HEK293 (cell line): Measurements from ENCODE around the gene PID1.

ENCODE experiments used
- CTCF ChIA-PET: fragments of 350-600 bp; formaldehyde crosslinking; extraction: SDS; loops from one replicate; lab custom pipeline; 2021; ENCODE audit warnings: antibody characterized with exemption; lab: Yijun Ruan, JAX
- POLR2A ChIA-PET: fragments of 300-600 bp; formaldehyde crosslinking; extraction: SDS; loops from one replicate; lab custom pipeline; 2020; ENCODE audit warnings: antibody characterized with exemption, inconsistent platforms; lab: Yijun Ruan, JAX
- H3K27ac ChIP-seq: fragments of 200-500 bp; sonication (Bioruptor generic); 2 replicates; pipeline ENCODE4 v1.5.1; 2014; ENCODE audit warnings: low read depth, low read length, control low read depth, inconsistent platforms; ENCODE audit errors: extremely low read depth
- H3K36me3 ChIP-seq, 2 experiments: fragments of 200-500 bp in 1 of 2; sonication (Bioruptor generic) in 1 of 2; 1 replicate in 1 of 2; 2 replicates in 1 of 2; pipeline ENCODE4 v1.5.1; 2014 to 2017; ENCODE audit warnings: inconsistent platforms in 2 of 2, low read length in 2 of 2; ENCODE audit not compliant: control insufficient read depth in 2 of 2, insufficient read depth in 1 of 2
- H3K4me1 ChIP-seq: fragments of 200-500 bp; sonication (Bioruptor generic); 2 replicates; pipeline ENCODE4 v1.5.1; 2014; ENCODE audit warnings: mild to moderate bottlenecking, low read length, inconsistent platforms; ENCODE audit not compliant: control insufficient read depth, insufficient read depth
- H3K4me3 ChIP-seq: 2 replicates; pipeline ENCODE4 v1.5.1; 2011; ENCODE audit warnings: low read depth, mild to moderate bottlenecking, control low read depth, low read length, moderate library complexity
- H3K9me3 ChIP-seq: fragments of 200-500 bp; sonication (Bioruptor generic); 2 replicates; pipeline ENCODE4 v1.5.1; 2014; ENCODE audit warnings: low read depth, low read length, inconsistent platforms; ENCODE audit not compliant: control insufficient read depth, insufficient read depth
- FEZF1 ChIP-seq: fragments of 450-650 bp; formaldehyde crosslinking; IDR thresholded peaks from 2 replicates; pipeline ENCODE4 v1.5.1; 2016; ENCODE audit warnings: missing biosample characterization, missing genetic modification characterization
- KLF9 ChIP-seq: fragments of 450-650 bp; formaldehyde crosslinking; IDR thresholded peaks from 2 replicates; pipeline ENCODE4 v1.5.1; 2016; ENCODE audit warnings: missing biosample characterization, missing genetic modification characterization, low read depth
- MYNN ChIP-seq: fragments of 450-650 bp; formaldehyde crosslinking; IDR thresholded peaks from 2 replicates; pipeline ENCODE4 v1.5.1; 2016; ENCODE audit warnings: missing biosample characterization, missing genetic modification characterization, borderline replicate concordance
- SP2 ChIP-seq: fragments of 450-650 bp; formaldehyde crosslinking; IDR thresholded peaks from 2 replicates; pipeline ENCODE4 v1.5.1; 2016; ENCODE audit warnings: missing biosample characterization, missing genetic modification characterization
- TCF7L2 ChIP-seq: IDR thresholded peaks from 2 replicates; pipeline ENCODE4 v1.6.1; 2011; ENCODE audit warnings: low read depth, mild to moderate bottlenecking, inconsistent platforms, low read length, moderate library complexity, borderline replicate concordance
- ZBTB17 ChIP-seq: fragments of 450-650 bp; formaldehyde crosslinking; IDR thresholded peaks from 2 replicates; pipeline ENCODE4 v1.5.1; 2016; ENCODE audit warnings: missing biosample characterization, missing genetic modification characterization
- ZNF132 ChIP-seq: fragments of 450-650 bp; formaldehyde crosslinking; IDR thresholded peaks from 2 replicates; pipeline ENCODE4 v1.5.1; 2017; ENCODE audit warnings: missing biosample characterization, missing genetic modification characterization, borderline replicate concordance
- ZNF146 ChIP-seq: fragments of 450-650 bp; formaldehyde crosslinking; IDR thresholded peaks from 2 replicates; pipeline ENCODE4 v1.5.1; 2016; ENCODE audit warnings: missing biosample characterization, missing genetic modification characterization
- ZNF155 ChIP-seq: fragments of 450-650 bp; formaldehyde crosslinking; IDR thresholded peaks from 2 replicates; pipeline ENCODE4 v1.5.1; 2016; ENCODE audit warnings: missing biosample characterization, missing genetic modification characterization
- ZNF174 ChIP-seq: fragments of 450-650 bp; formaldehyde crosslinking; IDR thresholded peaks from 2 replicates; pipeline ENCODE4 v1.5.0; 2017; ENCODE audit warnings: missing biosample characterization, mild to moderate bottlenecking, missing genetic modification characterization
- ZNF274 ChIP-seq, 2 experiments: fragments of 200-500 bp in 1 of 2; fragments of 450-650 bp in 1 of 2; sonication (Bioruptor generic) in 1 of 2; formaldehyde crosslinking in 1 of 2; IDR thresholded peaks; 2 replicates each; pipeline versions ENCODE4 v1.5.1 to v1.6.1; 2014 to 2016; ENCODE audit warnings: borderline replicate concordance in 1 of 2, inconsistent platforms in 1 of 2, low read length in 1 of 2, missing biosample characterization in 1 of 2, missing genetic modification characterization in 1 of 2
- ZNF292 ChIP-seq: fragments of 450-650 bp; formaldehyde crosslinking; IDR thresholded peaks from 2 replicates; pipeline ENCODE4 v1.5.1; 2016; ENCODE audit warnings: low read depth, missing biosample characterization, missing genetic modification characterization, borderline replicate concordance
- ZNF311 ChIP-seq: fragments of 450-650 bp; formaldehyde crosslinking; IDR thresholded peaks from 2 replicates; pipeline ENCODE4 v1.5.1; 2017; ENCODE audit warnings: missing biosample characterization, missing genetic modification characterization, borderline replicate concordance
- ZNF362 ChIP-seq: fragments of 450-650 bp; formaldehyde crosslinking; IDR thresholded peaks from 2 replicates; pipeline ENCODE4 v1.5.1; 2016; ENCODE audit warnings: missing biosample characterization, missing genetic modification characterization
- ZNF391 ChIP-seq: fragments of 450-650 bp; formaldehyde crosslinking; IDR thresholded peaks from 2 replicates; pipeline ENCODE4 v1.5.1; 2016; ENCODE audit warnings: low read depth, missing biosample characterization, missing genetic modification characterization, borderline replicate concordance
- ZNF514 ChIP-seq: fragments of 450-650 bp; formaldehyde crosslinking; IDR thresholded peaks from 2 replicates; pipeline ENCODE4 v1.5.1; 2016; ENCODE audit warnings: missing biosample characterization, missing genetic modification characterization
- ZNF544 ChIP-seq: fragments of 450-650 bp; formaldehyde crosslinking; IDR thresholded peaks from 2 replicates; pipeline ENCODE4 v1.5.0; 2017; ENCODE audit warnings: missing biosample characterization, missing genetic modification characterization
- ZNF548 ChIP-seq: fragments of 450-650 bp; formaldehyde crosslinking; IDR thresholded peaks from 2 replicates; pipeline ENCODE4 v1.5.1; 2016; ENCODE audit warnings: missing biosample characterization, missing genetic modification characterization
- ZNF549 ChIP-seq: fragments of 450-650 bp; IDR thresholded peaks from 2 replicates; pipeline ENCODE4 v1.5.1; 2018; ENCODE audit warnings: missing biosample characterization, missing genetic modification characterization, mild to moderate bottlenecking, inconsistent platforms, moderate library complexity
- ZNF558 ChIP-seq: fragments of 450-650 bp; formaldehyde crosslinking; IDR thresholded peaks from 2 replicates; pipeline ENCODE4 v1.5.1; 2016; ENCODE audit warnings: missing biosample characterization, missing genetic modification characterization
- ZNF621 ChIP-seq: fragments of 450-650 bp; formaldehyde crosslinking; IDR thresholded peaks from 2 replicates; pipeline ENCODE4 v1.5.1; 2017; ENCODE audit warnings: missing biosample characterization, missing genetic modification characterization
- ZNF670 ChIP-seq: fragments of 450-650 bp; formaldehyde crosslinking; IDR thresholded peaks from 2 replicates; pipeline ENCODE4 v1.5.1; 2016; ENCODE audit warnings: missing biosample characterization, missing genetic modification characterization, low read depth
- ZNF707 ChIP-seq: fragments of 450-650 bp; formaldehyde crosslinking; IDR thresholded peaks from 2 replicates; pipeline ENCODE4 v1.5.1; 2016; ENCODE audit warnings: missing biosample characterization, missing genetic modification characterization
- ZNF768 ChIP-seq: fragments of 450-650 bp; formaldehyde crosslinking; IDR thresholded peaks from 2 replicates; pipeline ENCODE4 v1.5.1; 2018; ENCODE audit warnings: missing biosample characterization, mild to moderate bottlenecking, missing genetic modification characterization
- ZNF791 ChIP-seq: fragments of 450-650 bp; formaldehyde crosslinking; IDR thresholded peaks from 2 replicates; pipeline ENCODE4 v1.5.1; 2016; ENCODE audit warnings: missing biosample characterization, missing genetic modification characterization
- ZNF792 ChIP-seq: fragments of 450-650 bp; formaldehyde crosslinking; IDR thresholded peaks from 2 replicates; pipeline ENCODE4 v1.5.1; 2016; ENCODE audit warnings: missing biosample characterization, missing genetic modification characterization
- ZNF843 ChIP-seq: fragments of 450-650 bp; formaldehyde crosslinking; IDR thresholded peaks from 2 replicates; pipeline ENCODE4 v1.5.1; 2016; ENCODE audit warnings: missing biosample characterization, missing genetic modification characterization
- ZSCAN16 ChIP-seq: fragments of 450-650 bp; formaldehyde crosslinking; IDR thresholded peaks from 2 replicates; pipeline ENCODE4 v1.5.1; 2016; ENCODE audit warnings: missing biosample characterization, missing genetic modification characterization
- TF ChIP-seq, protein P1 (sequence below): fragments of 450-650 bp; formaldehyde crosslinking; IDR thresholded peaks from 2 replicates; pipeline ENCODE4 v1.5.1; 2017; ENCODE audit warnings: missing biosample characterization, missing genetic modification characterization
- TF ChIP-seq, protein P2 (sequence below): fragments of 450-650 bp; formaldehyde crosslinking; IDR thresholded peaks from 2 replicates; pipeline ENCODE4 v1.5.1; 2016; ENCODE audit warnings: missing biosample characterization, missing genetic modification characterization

The PID1 gene

DNA sequence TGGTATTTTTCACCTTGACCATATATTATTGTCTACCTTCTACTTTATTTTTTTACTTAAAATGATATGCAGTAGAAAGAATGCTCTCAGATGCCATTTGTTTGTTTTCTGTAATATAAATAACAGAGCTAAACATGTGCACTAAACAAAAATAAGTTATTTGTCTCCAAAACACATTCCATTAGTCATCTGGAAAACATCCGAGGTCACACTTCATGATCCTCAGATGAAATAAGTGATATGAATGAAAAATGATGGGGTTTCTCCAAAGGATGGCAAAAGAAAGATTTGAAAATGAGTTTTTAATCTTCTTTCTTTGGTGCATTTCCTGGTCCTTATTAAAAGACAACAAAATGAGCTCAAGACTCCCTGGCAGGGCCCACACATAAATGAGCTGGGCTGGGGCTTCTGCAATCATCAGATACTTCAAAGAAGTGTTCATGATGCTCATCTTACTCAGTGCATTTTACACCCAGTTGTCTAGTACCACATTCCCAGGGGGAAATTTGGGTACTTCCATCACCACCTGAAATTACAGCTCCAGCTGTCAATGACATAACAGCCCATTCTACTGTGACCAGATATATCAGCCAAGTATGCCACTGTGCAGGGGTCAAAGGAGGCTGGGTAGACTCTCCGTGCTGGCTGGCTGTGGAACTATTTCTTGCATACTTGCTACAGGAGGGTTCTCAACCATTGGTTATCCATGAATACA, 283.5 kb downstream of the PID1 start:
- H3K27ac ChIP-seq = no peak overlapping the region
- POLR2A ChIA-PET = no interaction called here
- H3K9me3 ChIP-seq = no peaks in the 10 kb centered on the region
- no peak overlapping the region for H3K4me3 ChIP-seq
- TF ChIP-seq ZNF768 (no peak), KLF9 (no peak), MYNN (tag by site-specific recombination) (no peak), ZNF146 (tag by site-specific recombination) (no peak), ZNF707 (tag by site-specific recombination) (no peak), ZNF362 (tag by site-specific recombination) (no peak), ZNF791 (tag by site-specific recombination) (no peak), ZNF292 (tag by site-specific recombination) (no peak), TCF7L2 (no peak), ZNF274 (IDR thresholded peaks at IDR 0.05; ENCODE audit: low read length) (no peak), ZNF274 (tag by site-specific recombination; IDR thresholded peaks at IDR 0.05; ENCODE audit: borderline replicate concordance) (no peak), ZNF514 (tag by site-specific recombination) (no peak), ZNF391 (tag by site-specific recombination) (no peak)
- TF ChIP-seq, protein P1, sequence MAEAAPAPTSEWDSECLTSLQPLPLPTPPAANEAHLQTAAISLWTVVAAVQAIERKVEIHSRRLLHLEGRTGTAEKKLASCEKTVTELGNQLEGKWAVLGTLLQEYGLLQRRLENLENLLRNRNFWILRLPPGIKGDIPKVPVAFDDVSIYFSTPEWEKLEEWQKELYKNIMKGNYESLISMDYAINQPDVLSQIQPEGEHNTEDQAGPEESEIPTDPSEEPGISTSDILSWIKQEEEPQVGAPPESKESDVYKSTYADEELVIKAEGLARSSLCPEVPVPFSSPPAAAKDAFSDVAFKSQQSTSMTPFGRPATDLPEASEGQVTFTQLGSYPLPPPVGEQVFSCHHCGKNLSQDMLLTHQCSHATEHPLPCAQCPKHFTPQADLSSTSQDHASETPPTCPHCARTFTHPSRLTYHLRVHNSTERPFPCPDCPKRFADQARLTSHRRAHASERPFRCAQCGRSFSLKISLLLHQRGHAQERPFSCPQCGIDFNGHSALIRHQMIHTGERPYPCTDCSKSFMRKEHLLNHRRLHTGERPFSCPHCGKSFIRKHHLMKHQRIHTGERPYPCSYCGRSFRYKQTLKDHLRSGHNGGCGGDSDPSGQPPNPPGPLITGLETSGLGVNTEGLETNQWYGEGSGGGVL = no peak
- no peaks in the 10 kb centered on the region for H3K36me3 ChIP-seq
- CTCF ChIA-PET = no interaction called here
- H3K4me1 ChIP-seq = no peaks in the 10 kb centered on the region

- no peak overlapping the region for H3K4me3 ChIP-seq
- CTCF ChIA-PET = no interaction called here
- TF ChIP-seq ZNF843 (tag by site-specific recombination) (no peak), ZNF558 (tag by site-specific recombination) (no peak), ZNF155 (tag by site-specific recombination) (no peak), ZNF311 (tag by site-specific recombination) (no peak), ZBTB17 (tag by site-specific recombination) (no peak), ZSCAN16 (no peak), ZNF548 (tag by site-specific recombination) (no peak), ZNF792 (tag by site-specific recombination) (no peak), ZNF146 (tag by site-specific recombination) (no peak), ZNF549 (no peak), ZNF670 (tag by site-specific recombination) (no peak), SP2 (tag by site-specific recombination) (no peak), ZNF544 (tag by site-specific recombination) (no peak), ZNF621 (no peak), FEZF1 (tag by site-specific recombination) (no peak), ZNF132 (tag by site-specific recombination) (no peak), ZNF174 (no peak)
- TF ChIP-seq, protein P2, sequence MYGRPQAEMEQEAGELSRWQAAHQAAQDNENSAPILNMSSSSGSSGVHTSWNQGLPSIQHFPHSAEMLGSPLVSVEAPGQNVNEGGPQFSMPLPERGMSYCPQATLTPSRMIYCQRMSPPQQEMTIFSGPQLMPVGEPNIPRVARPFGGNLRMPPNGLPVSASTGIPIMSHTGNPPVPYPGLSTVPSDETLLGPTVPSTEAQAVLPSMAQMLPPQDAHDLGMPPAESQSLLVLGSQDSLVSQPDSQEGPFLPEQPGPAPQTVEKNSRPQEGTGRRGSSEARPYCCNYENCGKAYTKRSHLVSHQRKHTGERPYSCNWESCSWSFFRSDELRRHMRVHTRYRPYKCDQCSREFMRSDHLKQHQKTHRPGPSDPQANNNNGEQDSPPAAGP = no peak
These were observed 284.1 kb downstream of the PID1 start for GRCh38 chr2:228986961-228987360.

More at GRCh38 chr2:228986961-228987360, 284.1 kb downstream of the PID1 start:
- POLR2A ChIA-PET = no interaction called here
- Histone ChIP-seq H3K4me1 (no peaks in the 10 kb centered on the region), H3K36me3 (no peaks in the 10 kb centered on the region), H3K9me3 (no peaks in the 10 kb centered on the region), H3K27ac (no peak overlapping the region)
